Measurements from ENCODE around the gene GCGR. TPM values are rescaled to one million over a fixed set of nuclear protein-coding genes. Genes with fewer than 3 reads are reported as not detected.

GCGR gene
- total and polyA plus RNA-seq, 2 donors (not counting 1 experiment from before 2014, with no cell fraction given): not detected

DNA sequence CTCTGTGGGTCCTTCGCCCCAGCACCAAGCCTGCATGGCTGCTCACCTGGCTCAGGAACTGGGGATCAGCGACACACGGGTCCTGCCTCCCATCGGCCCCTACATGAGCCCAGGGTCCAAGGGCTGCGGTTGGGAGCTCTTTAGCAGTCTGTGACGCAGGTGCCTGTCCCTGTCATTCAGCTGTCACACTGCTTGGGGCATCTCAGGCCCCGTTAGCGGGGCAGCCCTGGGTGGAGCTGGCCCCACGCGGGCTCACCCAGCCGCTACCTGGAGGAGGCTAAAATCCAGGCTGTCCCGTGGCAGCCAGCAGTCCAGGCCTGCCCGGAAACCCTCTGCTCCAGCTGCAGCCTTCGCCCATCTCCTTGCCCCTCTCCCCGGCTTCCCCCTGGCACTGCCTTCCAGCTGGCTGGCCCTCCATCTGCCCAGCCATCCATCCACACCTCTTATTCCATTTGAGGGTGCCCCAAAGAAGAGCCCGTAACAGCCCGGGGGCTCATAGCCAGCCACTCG lies 3.3 kb downstream of the GCGR start:
- ChIA-PET CTCF (no interaction called here), POLR2A (no interaction called here)
- Histone ChIP-seq H3K9me3 (ENCODE audit: control extremely low read depth in 1 of 3, control insufficient read depth in 2 of 3, insufficient read depth in 1 of 3, low read length in 2 of 3) (peaks cover 0 to 12% (median 0%) of the 10 kb centered on the region in 3 donors), H3K4me2 (replicated peaks; ENCODE audit: low read depth, low read length, poor library complexity, severe bottlenecking) (no peak overlapping the region), H3K27me3 (replicated peaks in 1 of 4; ENCODE audit: control extremely low read depth in 1 of 4, control insufficient read depth in 3 of 4, insufficient read depth in 4 of 4, low read length in 3 of 4) (peaks cover 0 to 44% (median 10%) of the 10 kb centered on the region in 4 experiments), H3K27ac (ENCODE audit: low read length in 2 of 2) (no peak overlapping the region), H3K79me2 (ENCODE audit: control insufficient read depth, insufficient read depth, low read length) (no peaks in the 10 kb centered on the region), H4K20me1 (ENCODE audit: control insufficient read depth, insufficient read depth, low read length, poor library complexity, severe bottlenecking) (no peaks in the 10 kb centered on the region), H2AFZ (ENCODE audit: insufficient read depth, low read depth, low read length, poor library complexity, severe bottlenecking) (no peak overlapping the region), H3K36me3 (replicated peaks in 1 of 2; ENCODE audit: control extremely low read depth in 1 of 2, control insufficient read depth in 1 of 2, extremely low read depth in 1 of 2, insufficient read depth in 2 of 2, low read length in 1 of 2) (no peaks in the 10 kb centered on the region), H3K9ac (ENCODE audit: low read length) (no peak overlapping the region), H3K4me1 (ENCODE audit: control insufficient read depth in 2 of 2, insufficient read depth in 2 of 2, low read length in 2 of 2) (peaks cover 0 to 4% of the 10 kb centered on the region in 2 donors), H3K4me3 (ENCODE audit: control extremely low read depth in 1 of 5, extremely low read depth in 1 of 5, insufficient read depth in 1 of 5, low read depth in 2 of 5, low read length in 4 of 5) (no peak overlapping the region)
- intact Hi-C loops (cut with micrococcal nuclease): no loop called here
- Mint-ChIP-seq H3K4me3 (no peak overlapping the region), H3K4me1 (peaks cover 5% of the 10 kb centered on the region), H3K9me3 (ENCODE audit: insufficient read depth) (no peaks in the 10 kb centered on the region), H3K27ac (no peak overlapping the region), H3K27me3 (peaks cover 21% of the 10 kb centered on the region)
- WGBS (ENCODE audit: insufficient coverage): 63% methylated on average over 18 of the region's 18 CpGs
- DNase-seq (no peak), ATAC-seq (ENCODE audit: low read depth) (no peak)
- TF ChIP-seq EZH2 (IDR thresholded peaks at IDR 0.05; ENCODE audit: borderline replicate concordance, insufficient read depth, low read depth, low read length, poor library complexity, severe bottlenecking) (no peak), CTCF (IDR thresholded peaks at IDR 0.05) (no peak)

DNA sequence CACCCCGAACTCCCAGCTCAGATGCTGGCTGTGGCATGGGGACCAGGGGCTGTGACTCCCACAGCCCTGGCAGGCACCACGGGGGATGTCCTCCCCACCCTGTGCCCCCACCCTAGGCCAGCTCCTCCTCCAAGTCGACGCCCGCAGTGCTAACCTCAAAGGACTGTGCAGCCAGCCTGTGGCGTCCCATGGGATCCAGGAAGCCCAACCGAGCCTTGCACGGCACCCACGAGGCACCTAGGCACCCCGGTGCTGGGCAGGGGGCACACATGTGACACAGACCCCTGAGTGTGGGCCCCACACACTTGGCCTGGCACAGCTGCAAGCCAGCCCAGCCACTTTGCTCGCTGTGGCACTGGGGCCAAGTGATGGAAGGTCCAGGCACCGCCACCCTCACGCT lies 3.9 kb downstream of the GCGR start:
- H3K27ac ChIP-seq (ENCODE audit: low read length in 2 of 2): no peak overlapping the region
- no peaks in the 10 kb centered on the region for H3K79me2 ChIP-seq (ENCODE audit: control insufficient read depth, insufficient read depth, low read length)
- Mint-ChIP-seq H3K27ac (no peak overlapping the region), H3K4me3 (no peak overlapping the region), H3K27me3 (peaks cover 15% of the 10 kb centered on the region), H3K4me1 (no peaks in the 10 kb centered on the region), H3K9me3 (ENCODE audit: insufficient read depth) (no peaks in the 10 kb centered on the region)
- POLR2A ChIA-PET: interaction anchor here (0.6 kb wide), 1 partner anchor 9 kb away, joined by 3 read pairs; no protein-coding TSS in a partner anchor
- H3K4me2 ChIP-seq (replicated peaks; ENCODE audit: low read depth, low read length, poor library complexity, severe bottlenecking): no peak overlapping the region
- H4K20me1 ChIP-seq (ENCODE audit: control insufficient read depth, insufficient read depth, low read length, poor library complexity, severe bottlenecking): no peaks in the 10 kb centered on the region
- H3K27me3 ChIP-seq (replicated peaks in 1 of 4; ENCODE audit: control extremely low read depth in 1 of 4, control insufficient read depth in 3 of 4, insufficient read depth in 4 of 4, low read length in 3 of 4): peaks cover 0 to 38% (median 7%) of the 10 kb centered on the region in 4 experiments
- CTCF ChIA-PET: no interaction called here
- peaks cover 0 to 12% (median 0%) of the 10 kb centered on the region in 3 donors for H3K9me3 ChIP-seq (ENCODE audit: control extremely low read depth in 1 of 3, control insufficient read depth in 2 of 3, insufficient read depth in 1 of 3, low read length in 2 of 3)
- DNase-seq (no peak), ATAC-seq (ENCODE audit: low read depth) (no peak)
- TF ChIP-seq CTCF (IDR thresholded peaks at IDR 0.05) (no peak), EZH2 (IDR thresholded peaks at IDR 0.05; ENCODE audit: borderline replicate concordance, insufficient read depth, low read depth, low read length, poor library complexity, severe bottlenecking) (no peak)
- no peak overlapping the region for H3K9ac ChIP-seq (ENCODE audit: low read length)
- H3K4me1 ChIP-seq (ENCODE audit: control insufficient read depth in 2 of 2, insufficient read depth in 2 of 2, low read length in 2 of 2): peaks cover 0 to 4% of the 10 kb centered on the region in 2 donors
- intact Hi-C loops (cut with micrococcal nuclease): no loop called here
- H3K36me3 ChIP-seq (replicated peaks in 1 of 2; ENCODE audit: control extremely low read depth in 1 of 2, control insufficient read depth in 1 of 2, extremely low read depth in 1 of 2, insufficient read depth in 2 of 2, low read length in 1 of 2): no peaks in the 10 kb centered on the region
- 53% methylated on average over 13 of the region's 13 CpGs for WGBS (ENCODE audit: insufficient coverage)
- H2AFZ ChIP-seq (ENCODE audit: insufficient read depth, low read depth, low read length, poor library complexity, severe bottlenecking): no peak overlapping the region
- no peak overlapping the region for H3K4me3 ChIP-seq (ENCODE audit: control extremely low read depth in 1 of 5, extremely low read depth in 1 of 5, insufficient read depth in 1 of 5, low read depth in 2 of 5, low read length in 4 of 5)

All from B cell (primary cell).